Activated CD4-positive, alpha-beta memory T cell treated with anti-CD3 and anti-CD28 coated beads, Interleukin-2, amount 10 ng/mL, durations not matched to agents 7 days and 5 days (primary cell): ENCODE measurements around the gene ADGRV1. TPM values are rescaled to one million over a fixed set of nuclear protein-coding genes. Genes with fewer than 3 reads are reported as not detected.
"Not testable (repeated sequence)": the region's sequence is repeated elsewhere in the genome, so short reads cannot be mapped to it uniquely, and the experiment has no call there.

Experiments used
- CTCF ChIA-PET: fragments of 350-600 bp; sonication (Branson Sonifier 250); formaldehyde crosslinking; loops from one replicate; lab custom pipeline; 2021; ENCODE audit warnings: antibody characterized with exemption, inconsistent platforms; lab: Charles Lee
- POLR2A ChIA-PET: fragments of 350-600 bp; sonication (Branson Sonifier 250); formaldehyde crosslinking; loops from one replicate; lab custom pipeline; 2021; ENCODE audit warnings: antibody characterized with exemption; lab: Charles Lee
- DNase-seq: peaks from one replicate; pipeline ENCODE4 v3.0.0-alpha.2; 2020
- H3K27ac Mint-ChIP-seq: one replicate; pipeline ENCODE4 v1.8.0; 2021; ENCODE audit warnings: mild to moderate bottlenecking, mixed read lengths
- H3K27me3 Mint-ChIP-seq: one replicate; pipeline ENCODE4 v1.8.0; 2021; ENCODE audit warnings: mixed read lengths
- H3K36me3 Mint-ChIP-seq: one replicate; pipeline ENCODE4 v1.8.0; 2021; ENCODE audit warnings: low read depth, mixed read lengths
- H3K4me1 Mint-ChIP-seq: one replicate; pipeline ENCODE4 v1.8.0; 2021; ENCODE audit warnings: mixed read lengths
- H3K4me3 Mint-ChIP-seq: one replicate; pipeline ENCODE4 v1.8.0; 2021; ENCODE audit warnings: mild to moderate bottlenecking, mixed read lengths
- H3K9me3 Mint-ChIP-seq: one replicate; pipeline ENCODE4 v1.8.0; 2021; ENCODE audit warnings: mixed read lengths
- total RNA-seq, 2 experiments: library from RNA; stranded (reverse); gene quantifications; one replicate each; pipeline ENCODE4 v1.2.3, GENCODE V29; 2021

ADGRV1 gene
- total RNA-seq, 2 experiments from 2014 or later, result not detected

DNA sequence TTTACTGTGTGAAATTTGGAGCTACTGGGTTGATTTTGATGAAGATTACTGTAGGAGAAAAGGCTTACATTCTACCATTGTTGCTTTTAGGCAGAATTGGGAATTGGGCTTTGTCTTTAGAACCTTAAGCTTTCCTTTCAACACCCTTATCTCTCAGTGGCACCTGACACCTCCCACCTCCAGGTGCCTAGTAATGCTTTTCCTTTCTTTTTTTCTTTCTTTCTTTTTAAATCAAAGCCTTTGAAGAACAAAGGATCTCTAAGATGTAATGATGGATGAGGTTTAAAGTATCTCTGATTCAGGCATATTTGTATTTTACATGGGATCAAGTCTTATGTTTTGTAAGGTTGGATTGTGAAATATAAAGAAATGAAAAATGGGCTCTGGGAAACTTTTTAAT is 2.9 kb upstream of the ADGRV1 start:
- CTCF ChIA-PET, result no interaction called here
- peaks cover 63% of the 10 kb centered on the region for H3K27me3 Mint-ChIP-seq
- H3K4me3 Mint-ChIP-seq, result no peak overlapping the region
- POLR2A ChIA-PET, result no interaction called here
- H3K27ac Mint-ChIP-seq, result no peak overlapping the region
- H3K9me3 Mint-ChIP-seq, result no peaks in the 10 kb centered on the region
- H3K36me3 Mint-ChIP-seq, result no peaks in the 10 kb centered on the region
- DNase-seq, result no peak
- peaks cover 5% of the 10 kb centered on the region for H3K4me1 Mint-ChIP-seq

DNA sequence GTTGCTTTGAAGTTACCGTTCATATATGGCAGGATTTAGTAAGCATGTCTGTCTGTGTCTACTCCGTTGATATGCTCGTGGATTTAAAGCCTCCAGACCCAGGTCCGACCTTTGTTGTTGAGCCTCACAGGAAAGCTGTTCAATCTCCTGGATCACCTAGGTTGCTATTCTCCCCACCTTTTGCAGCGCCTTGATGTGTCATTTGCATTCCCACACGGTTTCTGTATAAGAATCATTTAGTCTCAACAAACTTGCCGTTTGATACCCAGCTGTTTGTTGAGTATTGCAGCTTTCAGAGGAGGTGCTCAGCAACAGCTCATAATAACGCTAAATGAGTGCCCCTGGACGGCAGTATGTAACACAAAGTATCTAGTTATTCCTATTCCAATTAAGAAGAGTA is 1.2 kb upstream of the ADGRV1 start:
- Mint-ChIP-seq H3K36me3 (no peaks in the 10 kb centered on the region), H3K27me3 (peaks cover 67% of the 10 kb centered on the region), H3K9me3 (no peaks in the 10 kb centered on the region), H3K4me3 (no peak overlapping the region), H3K4me1 (peaks cover 5% of the 10 kb centered on the region), H3K27ac (no peak overlapping the region)
- DNase-seq, result no peak
- ChIA-PET CTCF (no interaction called here), POLR2A (no interaction called here)

DNA sequence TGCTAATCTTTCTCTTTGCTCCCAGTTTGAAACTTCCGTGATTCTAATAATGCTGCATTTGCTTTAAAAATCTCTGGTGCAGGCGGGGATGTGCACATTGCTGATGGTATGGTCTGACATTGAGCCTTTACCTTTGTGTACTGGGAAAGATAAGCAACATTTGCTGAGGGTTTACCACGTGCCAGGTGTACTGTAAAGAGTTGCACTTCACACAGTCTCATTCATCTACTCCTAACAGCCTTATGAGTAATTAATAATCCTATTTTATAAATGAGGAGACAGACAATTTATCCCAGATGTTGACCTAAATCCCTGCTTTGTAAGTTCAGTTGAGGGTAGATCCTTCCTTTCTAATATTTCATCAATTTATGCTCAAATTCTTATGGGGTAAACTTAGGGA is 726 bp upstream of the ADGRV1 start:
- POLR2A ChIA-PET, result no interaction called here
- Mint-ChIP-seq H3K27ac (no peak overlapping the region), H3K4me1 (peaks cover 5% of the 10 kb centered on the region), H3K4me3 (no peak overlapping the region), H3K36me3 (no peaks in the 10 kb centered on the region), H3K9me3 (no peaks in the 10 kb centered on the region), H3K27me3 (peaks cover 62% of the 10 kb centered on the region)
- CTCF ChIA-PET, result no interaction called here
- no peak for DNase-seq

DNA sequence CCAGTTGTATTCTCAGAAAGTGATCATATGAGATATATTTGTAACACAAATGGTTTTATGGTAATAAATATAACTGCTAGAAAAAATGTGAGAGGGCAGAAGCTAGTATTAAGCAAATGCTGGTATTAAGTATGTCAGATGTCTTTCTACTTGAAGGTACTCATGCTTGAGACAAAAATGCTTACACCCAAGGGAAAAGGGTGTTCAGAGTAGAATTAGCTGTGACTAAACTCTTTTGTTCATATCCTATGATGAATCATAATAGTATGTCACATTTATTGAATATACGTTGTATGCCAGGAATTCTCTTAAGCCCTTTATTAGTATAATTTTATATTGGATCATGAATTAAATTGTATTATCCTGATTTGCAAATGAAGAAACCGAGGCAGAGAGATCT is 2.2 kb downstream of the ADGRV1 start:
- CTCF ChIA-PET, result no interaction called here
- no peaks in the 10 kb centered on the region for H3K36me3 Mint-ChIP-seq
- no peak for DNase-seq
- H3K27me3 Mint-ChIP-seq, result peaks cover 54% of the 10 kb centered on the region
- POLR2A ChIA-PET, result no interaction called here
- no peak overlapping the region for H3K4me3 Mint-ChIP-seq
- no peaks in the 10 kb centered on the region for H3K9me3 Mint-ChIP-seq
- no peak overlapping the region for H3K27ac Mint-ChIP-seq
- H3K4me1 Mint-ChIP-seq, result peaks cover 5% of the 10 kb centered on the region

GRCh38 chr5:90561766-90562165 is 3.2 kb downstream of the ADGRV1 start:
- Mint-ChIP-seq H3K9me3 (no peaks in the 10 kb centered on the region), H3K4me1 (peaks cover 5% of the 10 kb centered on the region), H3K36me3 (no peaks in the 10 kb centered on the region), H3K4me3 (no peak overlapping the region), H3K27ac (no peak overlapping the region), H3K27me3 (peaks cover 44% of the 10 kb centered on the region)
- POLR2A ChIA-PET, result no interaction called here
- DNase-seq, result no peak
- CTCF ChIA-PET, result no interaction called here

- Mint-ChIP-seq H3K9me3 (no peaks in the 10 kb centered on the region), H3K4me1 (peaks cover 5% of the 10 kb centered on the region), H3K27ac (no peak overlapping the region), H3K4me3 (no peak overlapping the region), H3K27me3 (peaks cover 42% of the 10 kb centered on the region), H3K36me3 (no peaks in the 10 kb centered on the region)
- DNase-seq, result no peak
- ChIA-PET CTCF (no interaction called here), POLR2A (no interaction called here)
Observed at GRCh38 chr5:90562341-90562740, 3.7 kb downstream of the ADGRV1 start.

DNA sequence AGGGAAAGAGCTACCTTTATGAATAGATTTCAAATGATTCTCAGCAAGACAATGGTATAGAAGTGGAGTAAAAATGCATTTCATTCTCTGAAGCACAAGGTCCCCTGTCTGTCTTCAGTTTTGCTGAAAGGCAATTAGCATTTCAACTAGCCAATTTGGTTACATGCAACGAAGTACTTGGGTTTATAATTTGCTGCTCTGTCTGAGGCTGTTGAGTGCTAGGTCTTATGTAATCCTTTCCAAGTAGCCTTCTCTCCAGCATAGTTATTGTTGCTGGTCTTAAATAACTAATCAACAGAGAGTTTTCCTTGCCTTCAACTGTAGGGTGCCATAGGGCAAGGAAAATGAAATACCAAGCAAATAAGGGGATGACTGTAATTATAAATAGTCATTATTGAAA is 4.5 kb downstream of the ADGRV1 start:
- Mint-ChIP-seq H3K9me3 (no peaks in the 10 kb centered on the region), H3K27me3 (peaks cover 38% of the 10 kb centered on the region), H3K4me3 (no peak overlapping the region), H3K27ac (no peak overlapping the region), H3K36me3 (no peaks in the 10 kb centered on the region), H3K4me1 (peaks cover 3% of the 10 kb centered on the region)
- no peak for DNase-seq
- POLR2A ChIA-PET, result no interaction called here
- CTCF ChIA-PET, result no interaction called here

- ChIA-PET POLR2A (no interaction called here), CTCF (interaction anchor here (1.3 kb wide), 1 partner anchor 19 kb away, joined by 3 read pairs; no protein-coding TSS in a partner anchor)
- Mint-ChIP-seq H3K4me3 (no peak overlapping the region), H3K4me1 (no peaks in the 10 kb centered on the region), H3K27ac (no peak overlapping the region), H3K9me3 (no peaks in the 10 kb centered on the region), H3K27me3 (peaks cover 26% of the 10 kb centered on the region), H3K36me3 (no peaks in the 10 kb centered on the region)
- no peak for DNase-seq
Observed at GRCh38 chr5:90565491-90565890, 6.9 kb downstream of the ADGRV1 start.

GRCh38 chr5:90569084-90569483 is 10.5 kb downstream of the ADGRV1 start:
- H3K4me1 Mint-ChIP-seq, result no peaks in the 10 kb centered on the region
- H3K36me3 Mint-ChIP-seq, result no peaks in the 10 kb centered on the region
- no peak overlapping the region for H3K4me3 Mint-ChIP-seq
- H3K27ac Mint-ChIP-seq, result no peak overlapping the region
- DNase-seq, result no peak
- no peaks in the 10 kb centered on the region for H3K9me3 Mint-ChIP-seq
- ChIA-PET CTCF (no interaction called here), POLR2A (no interaction called here)
- H3K27me3 Mint-ChIP-seq, result peaks cover 18% of the 10 kb centered on the region

DNA sequence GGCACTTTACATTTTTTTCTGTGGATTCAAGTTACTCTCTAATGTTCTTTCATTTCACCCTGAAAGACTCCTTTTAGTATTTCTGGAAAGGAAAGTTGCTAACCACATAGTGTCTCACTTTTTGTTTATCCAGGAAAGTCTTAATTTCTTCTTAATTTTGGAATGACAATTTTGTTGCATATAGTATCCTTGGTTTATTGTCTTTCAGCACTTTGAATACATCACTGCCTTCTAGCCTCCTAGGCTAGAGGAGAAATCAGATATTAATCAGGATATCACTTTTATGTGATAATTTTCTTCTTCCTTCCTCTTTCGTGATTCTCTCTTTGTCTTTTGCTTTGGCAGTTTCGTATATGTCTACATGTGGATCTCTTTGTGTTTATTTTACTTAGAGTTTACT is 11.4 kb downstream of the ADGRV1 start:
- no peak overlapping the region for H3K4me3 Mint-ChIP-seq
- H3K9me3 Mint-ChIP-seq, result no peaks in the 10 kb centered on the region
- DNase-seq, result no peak
- ChIA-PET POLR2A (no interaction called here), CTCF (no interaction called here)
- H3K4me1 Mint-ChIP-seq, result no peaks in the 10 kb centered on the region
- H3K36me3 Mint-ChIP-seq, result no peaks in the 10 kb centered on the region
- H3K27ac Mint-ChIP-seq, result no peak overlapping the region
- H3K27me3 Mint-ChIP-seq, result peaks cover 16% of the 10 kb centered on the region

DNA sequence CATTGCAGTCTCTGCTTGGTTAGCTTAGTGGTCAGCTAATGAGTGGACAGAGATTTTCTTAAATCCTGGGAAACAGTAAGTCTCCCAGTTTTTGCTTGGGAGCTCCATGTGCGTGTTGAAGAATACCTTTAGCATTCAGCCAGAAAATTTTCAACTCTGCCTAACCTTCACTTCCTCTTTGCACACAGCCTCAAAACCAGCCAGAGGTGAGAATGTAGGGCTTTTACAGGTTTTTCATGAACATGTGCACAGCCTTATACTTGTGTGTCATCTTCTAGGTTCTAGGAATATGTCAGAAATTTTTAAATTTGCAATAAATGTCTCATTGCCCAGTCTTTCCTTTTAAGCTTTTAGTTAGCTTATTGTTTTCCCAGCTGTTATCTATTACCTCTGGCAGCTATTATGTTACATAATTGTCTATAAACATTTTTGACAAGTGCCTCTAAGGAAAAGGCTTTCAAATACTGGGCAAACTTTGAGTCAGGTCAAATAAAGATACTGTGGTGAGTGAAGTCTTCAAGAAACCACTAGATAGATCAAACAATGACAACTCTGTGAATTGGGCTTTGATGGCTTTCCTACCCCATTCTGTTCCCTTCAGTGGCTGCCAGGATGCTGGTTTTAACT is 12.7 kb downstream of the ADGRV1 start:
- peaks cover 16% of the 10 kb centered on the region for H3K27me3 Mint-ChIP-seq
- no peaks in the 10 kb centered on the region for H3K4me1 Mint-ChIP-seq
- ChIA-PET CTCF (no interaction called here), POLR2A (no interaction called here)
- no peaks in the 10 kb centered on the region for H3K36me3 Mint-ChIP-seq
- H3K9me3 Mint-ChIP-seq, result no peaks in the 10 kb centered on the region
- no peak for DNase-seq
- no peak overlapping the region for H3K4me3 Mint-ChIP-seq
- H3K27ac Mint-ChIP-seq, result no peak overlapping the region

DNA sequence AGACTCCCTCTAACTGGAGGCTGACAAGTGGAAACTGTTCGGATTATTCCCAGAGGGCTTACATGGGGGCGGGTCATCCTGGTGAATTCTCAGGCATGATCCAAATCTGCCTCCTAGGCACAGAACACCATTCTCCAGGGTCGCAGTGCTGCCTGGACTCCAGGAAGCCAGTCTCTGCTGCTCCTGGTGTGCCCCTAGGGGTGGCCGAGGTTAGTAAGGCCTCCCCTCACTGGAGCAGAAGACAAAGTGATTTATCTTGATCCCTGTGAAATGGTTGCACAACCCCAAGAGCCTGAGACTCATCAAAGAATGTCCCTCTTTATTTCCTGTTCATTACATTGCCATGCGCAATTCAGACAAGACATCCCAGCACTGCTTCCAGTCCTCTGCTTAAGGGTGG is 17.1 kb downstream of the ADGRV1 start:
- no peak for DNase-seq
- Mint-ChIP-seq H3K27me3 (peaks cover 8% of the 10 kb centered on the region), H3K4me3 (no peak overlapping the region), H3K4me1 (no peaks in the 10 kb centered on the region), H3K27ac (no peak overlapping the region), H3K9me3 (no peaks in the 10 kb centered on the region), H3K36me3 (no peaks in the 10 kb centered on the region)
- CTCF ChIA-PET, result no interaction called here
- POLR2A ChIA-PET, result no interaction called here

- CTCF ChIA-PET, H3K4me3 Mint-ChIP-seq, H3K36me3 Mint-ChIP-seq, POLR2A ChIA-PET, H3K4me1 Mint-ChIP-seq, H3K27ac Mint-ChIP-seq, DNase-seq, H3K9me3 Mint-ChIP-seq, H3K27me3 Mint-ChIP-seq: not testable (repeated sequence)
Observed at GRCh38 chr5:90576566-90576965, 18.0 kb downstream of the ADGRV1 start.

DNA sequence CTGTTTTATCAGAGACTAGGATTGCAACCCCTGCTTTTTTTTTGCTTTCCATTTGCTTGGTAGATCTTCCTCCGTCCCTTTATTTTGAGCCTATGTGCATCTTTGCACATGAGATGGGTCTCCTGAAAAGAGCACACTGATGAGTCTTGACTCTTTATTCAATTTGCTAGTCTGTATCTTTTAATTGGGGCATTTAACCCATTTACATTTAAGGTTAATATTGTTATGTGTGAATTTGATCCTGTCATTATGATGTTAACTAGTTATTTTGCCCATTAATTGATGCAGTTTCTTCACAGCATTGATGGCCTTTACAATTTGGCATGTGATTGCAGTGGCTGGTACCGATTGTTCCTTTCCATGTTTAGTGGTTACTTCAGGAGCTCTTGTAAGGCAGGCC is 21.3 kb downstream of the ADGRV1 start:
- not testable (repeated sequence) for H3K27ac Mint-ChIP-seq, H3K36me3 Mint-ChIP-seq

More for the DNA sequence above, 21.3 kb downstream of the ADGRV1 start:
- H3K4me1 Mint-ChIP-seq, CTCF ChIA-PET, DNase-seq, POLR2A ChIA-PET, H3K9me3 Mint-ChIP-seq, H3K4me3 Mint-ChIP-seq, H3K27me3 Mint-ChIP-seq: not testable (repeated sequence)
